Inflammatory macrophage (primary cell): Measurements from ENCODE around the gene LPO.
A peak's percentile ranks its signal among the peaks of the same experiment; 100 is the strongest.

ENCODE experiments used
- DNase-seq, 2 donors: peaks; one replicate each; pipeline ENCODE4 v3.0.0-alpha.2; 2020 to 2022

LPO gene

GRCh38 chr17:58264407-58265103 lies 26.2 kb downstream of the LPO start:
- DNase-seq: no peak

GRCh38 chr17:58265271-58265670 lies 26.9 kb downstream of the LPO start:
- DNase-seq: peak; percentile 31 to 43

- DNase-seq: no peak
Measured at GRCh38 chr17:58265902-58266875, 27.8 kb downstream of the LPO start.

- DNase-seq: no peak
Measured at GRCh38 chr17:58267347-58268324, 29.3 kb downstream of the LPO start.

- DNase-seq: no peak
Measured at GRCh38 chr17:58268326-58268725, 29.9 kb downstream of the LPO start.

GRCh38 chr17:58268774-58269556 lies 30.6 kb downstream of the LPO start:
- DNase-seq: no peak

GRCh38 chr17:58269557-58270291 lies 31.3 kb downstream of the LPO start:
- no peak for DNase-seq

- DNase-seq: no peak
Measured at GRCh38 chr17:58270476-58271215, 32.3 kb downstream of the LPO start.

- DNase-seq: no peak
Measured at GRCh38 chr17:58271216-58271931, 33.0 kb downstream of the LPO start.

- DNase-seq: peak in 1 of 2 donors; percentile 42
Measured at GRCh38 chr17:58272367-58273280, 34.2 kb downstream of the LPO start.

GRCh38 chr17:58273453-58274104 lies 35.2 kb downstream of the LPO start:
- DNase-seq: peak; percentile 40 to 78

- no peak for DNase-seq
Measured at GRCh38 chr17:58275417-58275816, 37.0 kb downstream of the LPO start.

GRCh38 chr17:58276423-58276822 lies 38.0 kb downstream of the LPO start:
- DNase-seq: no peak

- peak; percentile 62 to 64 for DNase-seq
Measured at GRCh38 chr17:58277107-58277801, 38.9 kb downstream of the LPO start.

- no peak for DNase-seq
Measured at GRCh38 chr17:58277802-58278595, 39.6 kb downstream of the LPO start.

- DNase-seq: peak in 1 of 2 donors; percentile 42
Measured at GRCh38 chr17:58278661-58279015, 40.3 kb downstream of the LPO start.
